Activated CD4-positive, alpha-beta memory T cell treated with anti-CD3 and anti-CD28 coated beads for 36 hours (primary cell): Measurements from ENCODE around the gene LRBA. TPM values are rescaled to one million over a fixed set of nuclear protein-coding genes. Genes with fewer than 3 reads are reported as not detected.

Experiments used
- CTCF ChIA-PET: fragments of 350-600 bp; sonication (Branson Sonifier 250); formaldehyde crosslinking; loops from one replicate; lab custom pipeline; 2021; ENCODE audit warnings: antibody characterized with exemption, inconsistent platforms; lab: Charles Lee
- POLR2A ChIA-PET: fragments of 350-600 bp; sonication (Branson Sonifier 250); formaldehyde crosslinking; loops from one replicate; lab custom pipeline; 2021; ENCODE audit warnings: antibody characterized with exemption; lab: Charles Lee
- DNase-seq: peaks from one replicate; pipeline ENCODE4 v3.0.0-alpha.2; 2020
- H3K27ac Mint-ChIP-seq: one replicate; pipeline ENCODE4 v1.8.0; 2021; ENCODE audit warnings: mixed read lengths
- H3K27me3 Mint-ChIP-seq: one replicate; pipeline ENCODE4 v1.8.0; 2021; ENCODE audit warnings: mixed read lengths
- H3K36me3 Mint-ChIP-seq: one replicate; pipeline ENCODE4 v1.8.0; 2021; ENCODE audit warnings: mixed read lengths
- H3K4me1 Mint-ChIP-seq: one replicate; pipeline ENCODE4 v1.8.0; 2021; ENCODE audit warnings: low read depth, mixed read lengths
- H3K4me3 Mint-ChIP-seq: one replicate; pipeline ENCODE4 v1.8.0; 2021; ENCODE audit warnings: mild to moderate bottlenecking, mixed read lengths
- H3K9me3 Mint-ChIP-seq: one replicate; pipeline ENCODE4 v1.8.0; 2021; ENCODE audit warnings: mixed read lengths
- intact Hi-C: fragments of 100-400 bp; cut with micrococcal nuclease; formaldehyde crosslinking; loops from one replicate; pipeline ENCODE4 v1.15.1; 2023
- total RNA-seq, 2 experiments: library from RNA; stranded (reverse); gene quantifications; one replicate each; pipeline ENCODE4 v1.2.3, GENCODE V29; 2021

The LRBA gene
- total RNA-seq, 2 experiments from 2014 or later: 62.4 to 63.7 TPM

DNA sequence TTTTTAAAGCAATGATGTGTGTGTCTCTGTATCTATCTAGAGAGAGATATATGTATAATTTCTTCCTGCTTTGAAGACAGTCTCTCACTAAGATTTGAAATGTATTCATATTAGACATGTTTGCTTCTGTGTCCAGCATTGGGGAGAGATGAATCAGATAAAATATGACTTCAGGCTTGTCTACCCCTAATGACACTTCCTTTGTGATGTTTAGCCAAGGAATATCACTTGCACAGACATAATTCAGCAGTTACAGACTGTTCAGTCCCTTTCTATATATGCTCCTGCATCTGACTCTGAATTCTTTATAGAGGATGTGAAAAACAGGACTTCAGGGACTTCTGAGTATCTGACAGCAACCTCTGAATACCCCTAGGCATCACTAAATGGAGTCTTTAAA, 778.5 kb downstream of the LRBA start:
- no peaks in the 10 kb centered on the region for H3K9me3 Mint-ChIP-seq
- no peaks in the 10 kb centered on the region for H3K4me1 Mint-ChIP-seq
- intact Hi-C loops: no loop called here
- H3K4me3 Mint-ChIP-seq: no peak overlapping the region
- no peak overlapping the region for H3K27ac Mint-ChIP-seq
- DNase-seq: no peak
- H3K36me3 Mint-ChIP-seq: no peaks in the 10 kb centered on the region
- ChIA-PET POLR2A (no interaction called here), CTCF (no interaction called here)
- peaks cover 14% of the 10 kb centered on the region for H3K27me3 Mint-ChIP-seq

DNA sequence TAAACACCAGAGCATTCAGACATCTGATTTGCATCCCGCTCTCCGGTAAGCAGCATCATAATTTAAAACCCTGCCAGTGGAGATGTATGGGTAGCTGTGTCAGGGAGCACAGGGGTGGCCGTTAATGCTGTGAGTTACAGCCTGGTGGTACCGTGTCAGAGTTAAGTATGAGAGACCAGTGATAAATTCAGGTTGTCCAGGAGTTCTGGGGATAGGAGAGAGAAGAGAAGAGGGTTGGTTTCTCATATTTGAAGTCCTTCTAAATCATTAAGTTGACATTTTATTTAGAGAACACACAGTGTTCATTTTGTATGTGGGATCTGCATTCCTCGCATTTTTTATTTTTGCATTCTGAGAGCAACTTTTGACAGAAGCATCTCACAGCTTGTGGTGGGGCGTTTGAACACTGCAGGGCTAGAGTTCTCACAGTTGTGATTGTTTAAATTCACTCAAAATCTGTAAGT, 779.2 kb downstream of the LRBA start:
- CTCF ChIA-PET: no interaction called here

DNA sequence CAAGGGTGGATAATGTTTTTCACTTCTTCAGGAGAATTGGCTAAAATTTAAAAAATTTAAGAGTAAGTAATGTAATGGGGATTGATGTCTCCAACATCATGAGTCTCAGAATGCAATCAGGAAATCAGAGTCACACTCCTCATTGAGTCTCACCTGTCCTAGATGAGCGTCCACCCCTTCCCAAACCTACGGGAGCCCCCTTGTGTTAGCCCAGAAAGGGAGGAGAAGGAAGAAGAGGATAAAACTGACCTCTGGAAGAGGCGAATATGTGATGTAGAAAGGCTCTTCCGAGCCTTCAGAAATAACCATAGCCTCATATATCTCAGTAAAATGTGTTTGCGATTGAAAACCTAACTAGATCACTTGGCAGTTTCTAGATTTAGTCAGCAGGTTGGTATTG, 779.8 kb downstream of the LRBA start:
- Mint-ChIP-seq H3K9me3 (no peaks in the 10 kb centered on the region), H3K4me1 (no peaks in the 10 kb centered on the region), H3K27me3 (peaks cover 14% of the 10 kb centered on the region), H3K4me3 (no peak overlapping the region), H3K36me3 (no peaks in the 10 kb centered on the region), H3K27ac (no peak overlapping the region)
- no peak for DNase-seq
- intact Hi-C loops: no loop called here
- CTCF ChIA-PET: interaction anchor here (1.0 kb wide), 1 partner anchor 9 kb away, joined by 3 read pairs; no protein-coding TSS in a partner anchor
- POLR2A ChIA-PET: no interaction called here

More for the DNA sequence above, 779.2 kb downstream of the LRBA start:
- POLR2A ChIA-PET: no interaction called here
- Mint-ChIP-seq H3K36me3 (no peaks in the 10 kb centered on the region), H3K4me1 (no peaks in the 10 kb centered on the region), H3K9me3 (no peaks in the 10 kb centered on the region), H3K27me3 (peaks cover 14% of the 10 kb centered on the region), H3K4me3 (no peak overlapping the region), H3K27ac (no peak overlapping the region)
- no peak for DNase-seq
- intact Hi-C loops: no loop called here

DNA sequence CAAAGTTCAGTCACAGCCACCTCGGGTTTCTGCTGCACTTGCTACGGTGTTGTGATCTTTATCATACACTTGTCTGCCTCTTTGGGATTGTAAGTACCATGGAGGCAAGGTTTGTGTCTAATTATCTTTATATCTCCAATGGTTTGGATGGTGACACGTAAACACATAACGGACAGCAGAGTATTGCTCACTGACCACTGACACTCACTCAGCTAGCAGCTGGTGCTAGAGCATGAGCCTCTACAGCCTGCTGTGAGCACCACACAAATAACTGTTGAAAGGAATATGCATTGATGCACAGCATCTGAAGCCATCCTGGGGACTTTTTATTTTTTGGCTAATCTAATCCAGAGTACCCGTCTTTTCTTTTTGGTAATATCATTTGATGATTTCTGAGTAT, 780.8 kb downstream of the LRBA start:
- DNase-seq: no peak
- intact Hi-C loops: no loop called here
- ChIA-PET CTCF (interaction anchor here (1.0 kb wide), 1 partner anchor 9 kb away, joined by 4 read pairs; no protein-coding TSS in a partner anchor), POLR2A (no interaction called here)
- Mint-ChIP-seq H3K27me3 (peaks cover 14% of the 10 kb centered on the region), H3K9me3 (no peaks in the 10 kb centered on the region), H3K36me3 (no peaks in the 10 kb centered on the region), H3K4me1 (no peaks in the 10 kb centered on the region), H3K4me3 (no peak overlapping the region), H3K27ac (no peak overlapping the region)

DNA sequence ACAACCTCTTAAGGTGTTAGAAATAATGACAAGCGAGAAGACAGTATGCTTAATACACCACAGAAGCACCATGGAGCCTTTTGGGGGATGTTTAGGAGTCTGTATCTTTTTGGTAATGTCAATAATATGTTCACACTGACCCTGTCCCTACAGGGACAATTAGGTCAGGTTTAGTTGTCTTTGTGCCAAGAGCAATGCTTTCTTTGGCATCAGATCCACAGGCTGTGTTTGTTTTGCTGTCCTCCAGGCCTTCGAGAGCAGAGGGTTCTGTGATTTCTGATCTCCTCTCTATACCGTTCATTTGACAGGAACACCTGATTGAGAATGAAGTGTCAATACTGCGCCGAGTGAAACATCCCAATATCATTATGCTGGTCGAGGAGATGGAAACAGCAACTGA, 783.1 kb downstream of the LRBA start:
- CTCF ChIA-PET: interaction anchor here (2.1 kb wide), 1 partner anchor 11 kb away, joined by 10 read pairs; no protein-coding TSS in a partner anchor
- intact Hi-C loops: no loop called here

DNA sequence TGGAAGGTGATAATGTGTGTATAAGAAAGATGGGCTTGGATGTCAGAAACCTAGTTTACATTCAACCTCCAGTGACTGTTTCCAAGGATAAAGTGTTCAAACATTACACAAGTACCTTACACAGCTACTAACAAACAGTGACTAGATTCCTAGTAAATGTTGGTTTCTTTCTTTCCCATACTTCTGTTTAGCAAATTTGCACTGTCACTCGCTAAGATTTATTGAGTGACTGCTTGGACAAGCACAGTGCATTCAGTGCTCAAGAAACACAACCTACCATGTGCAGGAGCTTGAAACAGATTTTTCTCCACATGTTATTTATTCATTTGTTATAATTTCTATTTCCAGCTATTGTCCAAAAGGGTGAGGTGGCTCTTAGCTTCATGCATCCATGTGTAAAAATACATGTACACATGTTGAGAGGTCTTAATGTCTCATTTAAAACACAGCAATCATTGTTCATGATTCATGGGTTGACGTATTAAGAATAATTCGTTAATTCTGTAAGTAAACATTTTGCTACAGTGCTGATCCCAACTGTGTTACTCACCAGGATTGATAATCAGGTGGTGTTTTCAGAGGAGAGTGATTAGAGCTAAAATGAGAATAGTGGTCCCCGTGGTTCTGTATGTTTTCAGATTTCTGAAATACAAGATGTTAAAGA, 783.8 kb downstream of the LRBA start:
- intact Hi-C loops: no loop called here
- ChIA-PET CTCF (interaction anchor here (2.1 kb wide), 1 partner anchor 11 kb away, joined by 10 read pairs; no protein-coding TSS in a partner anchor), POLR2A (no interaction called here)
- Mint-ChIP-seq H3K9me3 (no peaks in the 10 kb centered on the region), H3K36me3 (no peaks in the 10 kb centered on the region), H3K27me3 (peaks cover 11% of the 10 kb centered on the region), H3K27ac (no peak overlapping the region), H3K4me3 (no peak overlapping the region), H3K4me1 (no peaks in the 10 kb centered on the region)
- no peak for DNase-seq

More for the DNA sequence above, 783.1 kb downstream of the LRBA start:
- H3K27ac Mint-ChIP-seq: no peak overlapping the region
- no peaks in the 10 kb centered on the region for H3K4me1 Mint-ChIP-seq
- DNase-seq: no peak
- no peaks in the 10 kb centered on the region for H3K36me3 Mint-ChIP-seq
- H3K4me3 Mint-ChIP-seq: no peak overlapping the region
- peaks cover 11% of the 10 kb centered on the region for H3K27me3 Mint-ChIP-seq
- POLR2A ChIA-PET: no interaction called here
- no peaks in the 10 kb centered on the region for H3K9me3 Mint-ChIP-seq

DNA sequence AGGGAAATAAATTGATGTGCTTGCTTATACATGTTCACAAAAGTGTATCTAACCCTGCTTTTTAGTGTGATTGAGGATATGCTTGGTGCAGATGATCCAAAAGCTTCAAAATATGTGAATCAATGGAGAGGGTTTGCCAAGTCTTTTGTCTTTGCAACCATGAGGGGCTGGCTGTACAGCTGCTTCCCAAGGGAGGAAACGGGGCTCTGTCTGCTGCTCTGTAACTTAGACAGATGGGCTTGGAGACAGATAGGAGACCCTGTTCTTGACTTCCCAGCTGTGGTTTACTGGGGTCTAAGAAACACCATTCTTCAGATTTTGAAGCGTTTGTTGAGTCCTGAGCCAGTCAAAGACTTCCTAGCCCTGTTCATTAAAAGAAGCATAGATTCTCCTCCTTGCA, 784.5 kb downstream of the LRBA start:
- no peaks in the 10 kb centered on the region for H3K36me3 Mint-ChIP-seq
- peaks cover 8% of the 10 kb centered on the region for H3K27me3 Mint-ChIP-seq
- H3K27ac Mint-ChIP-seq: no peak overlapping the region
- ChIA-PET POLR2A (no interaction called here), CTCF (interaction anchor here (1.2 to 2.1 kb wide), 2 partner anchors 12 to 13 kb away, joined by 7 to 10 read pairs; no protein-coding TSS in a partner anchor)
- H3K4me1 Mint-ChIP-seq: no peaks in the 10 kb centered on the region
- H3K4me3 Mint-ChIP-seq: no peak overlapping the region
- H3K9me3 Mint-ChIP-seq: no peaks in the 10 kb centered on the region
- intact Hi-C loops: no loop called here
- DNase-seq: no peak

DNA sequence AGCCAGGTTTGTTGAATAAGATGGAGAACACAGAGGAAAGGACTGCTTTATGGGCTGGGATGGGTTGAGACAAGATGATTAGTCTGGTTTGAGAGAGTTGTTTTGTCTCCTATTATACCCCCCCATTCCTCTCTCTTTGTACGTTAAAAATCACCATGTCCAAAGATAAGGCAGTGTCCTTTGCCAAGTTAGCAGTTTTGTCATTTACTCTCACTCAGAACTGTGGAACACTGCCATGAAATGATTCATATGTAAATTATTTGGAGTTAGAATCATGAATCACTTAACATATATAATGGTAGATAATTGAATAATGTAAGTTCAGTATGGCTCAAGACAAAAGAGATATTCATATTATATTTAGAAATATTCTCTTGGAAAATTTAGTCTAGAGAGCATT, 785.6 kb downstream of the LRBA start:
- CTCF ChIA-PET: interaction anchor here (1.2 kb wide), 1 partner anchor 14 kb away, joined by 7 read pairs; no protein-coding TSS in a partner anchor
- no peak overlapping the region for H3K4me3 Mint-ChIP-seq
- peaks cover 7% of the 10 kb centered on the region for H3K27me3 Mint-ChIP-seq
- no peak for DNase-seq
- POLR2A ChIA-PET: no interaction called here
- intact Hi-C loops: no loop called here
- H3K9me3 Mint-ChIP-seq: no peaks in the 10 kb centered on the region
- no peak overlapping the region for H3K27ac Mint-ChIP-seq
- no peaks in the 10 kb centered on the region for H3K36me3 Mint-ChIP-seq
- H3K4me1 Mint-ChIP-seq: no peaks in the 10 kb centered on the region

DNA sequence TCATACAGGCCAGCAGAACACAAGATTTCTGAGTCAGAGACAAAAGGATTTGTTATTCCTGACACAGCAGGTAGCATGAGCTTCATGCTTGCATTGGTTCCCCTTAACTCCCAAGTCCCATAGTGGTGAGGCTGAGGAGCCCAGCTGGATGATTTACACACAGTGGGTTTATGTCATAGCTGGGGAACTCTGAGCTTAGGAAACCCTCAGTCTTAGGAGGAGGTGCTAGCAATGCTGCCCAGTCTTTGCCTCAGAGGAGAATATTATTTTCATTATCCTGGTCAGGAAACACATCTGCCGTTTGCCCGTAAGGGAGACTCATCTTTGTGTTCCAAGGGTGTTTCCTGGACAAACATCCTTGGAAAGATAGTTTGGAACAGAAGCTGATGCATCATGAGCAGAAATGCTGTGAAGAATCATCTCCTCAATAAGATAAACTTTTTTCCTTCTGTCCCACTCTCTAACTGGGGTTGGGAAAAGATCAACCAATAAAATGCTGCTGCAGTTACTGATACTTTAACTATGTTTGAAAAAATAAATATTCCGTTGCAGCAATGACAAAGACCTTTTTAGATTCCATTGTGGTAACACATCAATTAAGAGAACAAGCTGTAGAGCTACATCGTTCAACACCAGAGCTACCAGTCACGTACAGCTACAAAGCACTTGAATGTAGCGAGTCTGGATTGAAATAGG, 790.0 kb downstream of the LRBA start:
- H3K9me3 Mint-ChIP-seq: no peaks in the 10 kb centered on the region
- ChIA-PET POLR2A (no interaction called here), CTCF (no interaction called here)
- H3K27me3 Mint-ChIP-seq: peaks cover 4% of the 10 kb centered on the region
- intact Hi-C loops: no loop called here
- DNase-seq: no peak
- H3K27ac Mint-ChIP-seq: no peak overlapping the region
- no peaks in the 10 kb centered on the region for H3K4me1 Mint-ChIP-seq
- no peaks in the 10 kb centered on the region for H3K36me3 Mint-ChIP-seq
- H3K4me3 Mint-ChIP-seq: no peak overlapping the region

DNA sequence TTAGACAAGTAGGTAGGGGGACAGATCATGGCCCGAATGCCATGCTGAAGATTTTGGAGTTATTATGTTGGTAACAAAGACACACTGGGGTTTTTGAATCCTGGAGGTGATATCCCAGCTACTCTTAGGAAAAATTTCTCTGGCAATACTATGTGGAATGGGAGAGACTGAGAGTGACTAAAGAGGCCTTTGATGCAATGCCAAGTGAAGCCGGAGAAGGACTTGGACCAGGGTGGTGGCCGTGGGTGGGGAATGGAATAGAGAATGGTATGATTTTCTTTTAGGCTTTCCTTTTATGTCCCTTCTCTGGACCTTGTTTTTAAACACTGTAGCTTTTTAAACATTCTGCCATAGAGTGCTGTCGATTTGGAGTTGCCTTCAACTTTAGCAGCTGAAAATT, 795.2 kb downstream of the LRBA start:
- Mint-ChIP-seq H3K27me3 (no peaks in the 10 kb centered on the region), H3K4me3 (no peak overlapping the region), H3K36me3 (no peaks in the 10 kb centered on the region), H3K4me1 (no peaks in the 10 kb centered on the region), H3K27ac (no peak overlapping the region), H3K9me3 (no peaks in the 10 kb centered on the region)
- intact Hi-C loops: no loop called here
- ChIA-PET POLR2A (no interaction called here), CTCF (interaction anchor here (1.3 kb wide), 1 partner anchor 23 kb away, joined by 3 read pairs; no protein-coding TSS in a partner anchor)
- no peak for DNase-seq

DNA sequence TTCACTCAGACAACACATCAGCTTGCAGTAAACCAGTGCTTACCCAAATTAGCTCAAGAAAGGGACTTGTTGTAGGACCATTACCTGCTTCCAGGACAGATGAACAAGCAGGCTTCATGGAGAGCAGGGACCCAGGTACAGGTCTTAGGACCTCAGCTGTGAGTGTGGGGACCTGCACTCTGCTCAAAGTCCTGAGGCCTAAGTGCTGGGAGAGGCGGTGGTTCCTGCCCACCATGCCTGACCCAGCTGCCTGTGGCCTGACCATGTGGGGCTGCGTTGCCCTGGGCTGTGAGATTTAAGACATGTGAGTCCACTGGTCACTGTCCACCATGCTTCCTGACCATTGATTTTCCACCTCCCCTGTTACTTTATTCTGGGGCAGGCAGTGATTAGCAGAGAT, 796.6 kb downstream of the LRBA start:
- no peak overlapping the region for H3K4me3 Mint-ChIP-seq
- H3K36me3 Mint-ChIP-seq: no peaks in the 10 kb centered on the region
- CTCF ChIA-PET: no interaction called here

DNA sequence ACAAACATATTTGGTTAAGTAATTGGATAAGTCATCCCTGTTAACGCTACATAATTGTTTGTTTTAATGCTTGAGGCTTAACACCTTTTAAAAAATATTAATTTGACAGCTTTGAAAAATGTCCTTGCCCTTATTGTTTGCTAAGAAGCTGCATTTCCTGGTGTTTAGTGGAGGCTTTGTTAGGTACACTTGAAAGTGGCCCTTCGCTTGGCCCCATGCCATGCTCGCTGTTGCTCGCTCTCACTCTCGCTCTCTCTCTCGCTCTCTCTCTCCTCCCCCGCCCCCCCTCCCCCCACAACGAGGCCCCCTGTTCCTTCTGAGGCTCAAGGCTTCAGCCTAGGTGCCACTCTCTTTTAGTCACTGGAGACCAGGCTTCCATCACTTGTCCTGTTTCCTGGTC, 797.3 kb downstream of the LRBA start:
- Mint-ChIP-seq H3K9me3 (no peaks in the 10 kb centered on the region), H3K4me1 (no peaks in the 10 kb centered on the region), H3K36me3 (no peaks in the 10 kb centered on the region), H3K4me3 (no peak overlapping the region), H3K27me3 (no peaks in the 10 kb centered on the region), H3K27ac (no peak overlapping the region)
- no peak for DNase-seq
- intact Hi-C loops: no loop called here
- CTCF ChIA-PET: interaction anchor here (0.6 to 1.7 kb wide), 3 partner anchors 25 to 239 kb away, joined by 3 to 7 read pairs (median 3); no protein-coding TSS in a partner anchor
- POLR2A ChIA-PET: no interaction called here

More for the DNA sequence above, 796.6 kb downstream of the LRBA start:
- no peak for DNase-seq
- no peaks in the 10 kb centered on the region for H3K9me3 Mint-ChIP-seq
- no peak overlapping the region for H3K27ac Mint-ChIP-seq
- no peaks in the 10 kb centered on the region for H3K27me3 Mint-ChIP-seq
- intact Hi-C loops: no loop called here
- POLR2A ChIA-PET: no interaction called here
- no peaks in the 10 kb centered on the region for H3K4me1 Mint-ChIP-seq
